KBM-7 (cell line): ENCODE results near the gene VEGFD.

Experiments used
- DNase-seq: peaks from one replicate; pipeline ENCODE4 v3.0.0-alpha.2; 2015
- in situ Hi-C: fragments of 300-500 bp; cut with MboI; formaldehyde crosslinking; loops from 2 replicates; pipeline ENCODE4 v1.14.3; 2020; ENCODE audit warnings: low sequenced_read_pairs, low pct_unique_long_range_greater_than_20kb, mixed read lengths

Gene VEGFD

DNA sequence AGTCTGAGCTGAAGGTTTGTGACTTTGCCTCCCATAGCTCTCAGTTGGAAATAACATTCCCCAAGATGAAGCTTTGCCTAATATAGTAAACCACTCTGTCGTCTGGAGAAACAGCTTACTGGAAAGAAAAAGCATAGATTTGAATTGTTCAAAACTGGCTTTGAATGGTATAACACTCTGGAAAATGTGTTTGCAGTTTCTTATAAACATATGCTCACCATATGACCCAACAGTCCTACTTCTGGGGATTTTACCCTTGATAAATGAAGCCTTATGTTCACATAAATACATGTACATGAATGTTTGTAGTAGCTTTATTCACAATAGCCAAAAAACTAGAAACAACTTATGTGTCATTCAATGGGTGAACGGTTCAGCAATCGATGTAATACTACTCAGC lies 10.2 kb downstream of the VEGFD start:
- in situ Hi-C loops = no loop called here
- DNase-seq = no peak

DNA sequence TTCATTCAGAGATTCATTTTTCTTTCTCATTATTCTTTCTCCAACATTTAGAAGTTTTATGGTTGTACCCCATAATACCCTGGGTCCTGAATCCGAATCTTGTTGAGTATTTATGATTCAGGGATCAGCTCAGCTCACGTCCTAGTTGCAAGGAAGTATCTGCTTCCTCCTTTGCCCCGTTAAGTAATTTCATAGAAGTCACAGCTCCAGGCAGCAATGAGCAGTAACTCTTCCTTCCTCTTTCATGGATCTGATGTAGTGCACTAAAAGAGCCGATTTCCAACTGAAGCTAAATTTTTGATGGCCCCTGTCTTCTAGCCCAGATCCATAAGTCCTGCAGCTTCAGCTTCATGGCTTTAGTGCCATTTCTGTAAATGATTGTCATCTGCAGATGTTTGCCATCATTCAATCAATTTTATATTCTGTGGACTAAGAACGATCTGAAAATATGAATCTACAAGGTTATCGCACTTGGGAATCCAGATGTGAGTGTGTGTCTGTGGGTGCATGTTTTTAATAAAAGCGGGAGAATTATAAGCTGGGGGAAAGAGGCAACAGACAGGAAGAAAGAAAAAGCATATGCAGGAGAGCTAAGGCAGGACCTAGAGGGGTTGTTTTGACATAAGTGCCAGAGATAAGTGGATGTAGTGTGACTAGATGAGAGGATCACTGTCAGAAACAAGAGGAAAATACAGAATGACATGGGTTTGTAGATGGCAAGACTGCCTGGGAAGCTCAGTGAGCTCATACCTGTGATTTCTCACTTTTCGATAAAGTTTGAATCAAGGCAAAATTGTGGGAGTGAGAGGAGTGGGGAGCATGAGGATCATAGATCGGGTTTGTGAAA lies 17.5 kb downstream of the VEGFD start:
- DNase-seq = peak; percentile 65
- in situ Hi-C loops = no loop called here

DNA sequence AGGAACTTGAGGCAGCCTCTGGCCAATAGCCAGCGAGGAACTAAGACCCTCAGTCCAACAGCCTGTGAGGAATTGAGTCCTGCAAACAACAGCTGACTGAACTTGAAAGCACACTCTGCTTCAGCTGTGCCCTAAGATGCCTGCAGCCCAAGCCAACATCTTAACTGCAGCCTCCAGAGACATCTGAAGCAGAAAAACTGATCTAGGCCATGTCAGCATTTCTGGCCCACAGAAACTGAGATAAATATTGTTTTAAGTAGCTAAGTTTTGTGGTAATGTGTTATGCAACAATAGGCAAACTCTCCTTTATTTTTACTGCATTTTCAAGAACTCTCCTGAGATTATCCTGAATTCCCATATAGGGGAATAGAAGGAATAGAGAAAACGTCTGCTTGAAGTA lies 24.5 kb downstream of the VEGFD start:
- in situ Hi-C loops = no loop called here
- no peak for DNase-seq

DNA sequence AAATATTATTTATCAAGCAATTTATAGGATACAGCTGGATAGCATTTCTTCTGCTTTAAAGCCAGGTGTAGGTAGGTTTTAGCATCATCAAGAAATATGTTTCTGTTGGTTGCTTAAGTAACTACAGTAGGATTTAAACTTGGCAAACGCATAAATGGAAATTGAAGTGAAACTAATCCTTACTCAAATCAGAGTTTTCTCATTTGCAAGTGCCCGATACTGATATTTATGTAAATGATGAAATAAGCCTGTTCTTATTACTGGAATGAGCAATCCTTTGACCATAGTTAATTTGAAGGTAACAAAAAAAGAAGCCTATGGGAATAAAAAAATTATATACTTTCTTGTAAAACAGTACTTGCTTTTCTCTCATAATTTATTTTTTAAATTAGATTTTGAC lies 25.7 kb downstream of the VEGFD start:
- in situ Hi-C loops = no loop called here
- DNase-seq = no peak

DNA sequence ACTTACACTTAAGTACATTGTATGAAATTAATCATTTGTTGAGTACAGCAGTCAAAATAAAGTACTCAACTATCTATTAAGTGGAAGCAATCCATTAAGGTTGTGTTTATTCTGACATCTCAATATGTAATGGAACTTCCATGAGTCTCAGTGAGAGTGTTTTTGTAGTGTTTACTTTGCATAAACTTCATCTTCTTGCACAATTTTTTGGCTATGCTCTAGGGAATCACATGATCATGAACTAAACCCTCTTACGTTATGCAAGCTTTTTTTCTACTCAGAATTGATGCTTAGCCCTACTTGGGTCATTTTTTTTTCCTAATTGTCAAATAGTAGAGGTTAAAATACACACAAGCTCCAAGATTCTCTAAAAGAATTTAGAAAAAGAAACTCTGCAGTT lies 27.8 kb downstream of the VEGFD start:
- in situ Hi-C loops = no loop called here
- no peak for DNase-seq

DNA sequence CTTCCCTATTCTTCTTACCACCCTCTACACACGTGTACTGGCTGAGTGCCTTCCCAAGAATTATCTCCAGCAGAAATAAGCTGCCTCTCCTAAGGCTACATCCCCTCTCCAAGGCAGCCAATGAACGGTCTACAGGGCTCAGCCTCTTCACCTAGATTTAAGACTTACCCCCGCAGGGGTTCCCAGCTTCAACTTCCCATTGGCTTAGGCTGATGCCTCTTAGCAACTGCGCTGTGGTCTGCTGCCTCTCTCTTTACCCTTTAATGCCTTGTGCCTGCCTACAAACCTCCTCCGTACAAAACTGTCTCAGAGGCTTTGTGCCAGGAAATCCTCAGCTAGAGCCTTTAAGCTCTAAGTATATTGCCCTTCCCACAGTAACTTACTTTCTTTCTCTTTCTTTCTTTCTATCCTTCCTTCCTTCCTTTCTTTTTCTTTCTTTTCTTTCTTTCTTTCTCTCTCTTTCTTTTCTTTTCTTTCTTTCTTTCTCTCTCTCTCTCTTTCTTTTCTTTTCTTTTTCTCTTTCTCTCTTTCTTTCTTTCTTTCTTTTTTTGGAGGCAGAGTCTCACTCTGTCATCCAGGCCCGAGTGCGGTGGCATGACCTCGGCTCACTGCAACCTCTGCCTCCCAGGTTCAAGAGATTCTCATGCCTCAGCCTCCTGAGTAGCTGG lies 33.8 kb downstream of the VEGFD start:
- in situ Hi-C loops = no loop called here
- DNase-seq = peak; percentile 28

DNA sequence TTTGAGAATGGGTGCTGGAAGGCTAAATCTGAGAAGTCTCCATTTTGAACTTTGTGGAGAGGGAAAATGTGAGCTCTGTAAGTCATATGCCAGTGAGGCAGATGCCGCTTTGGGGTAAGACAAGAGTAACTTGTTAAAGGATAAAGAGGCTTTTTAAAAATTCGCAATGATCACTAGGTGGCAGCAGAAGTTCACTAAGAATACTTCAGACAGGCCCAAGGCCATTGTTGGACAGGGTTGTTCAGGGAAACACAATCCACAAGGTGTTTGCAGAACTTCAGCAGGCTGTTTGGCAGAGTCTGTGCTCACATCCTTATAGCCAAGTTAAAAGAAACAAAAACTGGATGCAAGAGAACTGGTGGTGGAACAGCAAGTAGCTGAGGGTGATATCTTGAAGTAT lies 35.2 kb downstream of the VEGFD start:
- peak; percentile 78 for DNase-seq
- in situ Hi-C loops = no loop called here

DNA sequence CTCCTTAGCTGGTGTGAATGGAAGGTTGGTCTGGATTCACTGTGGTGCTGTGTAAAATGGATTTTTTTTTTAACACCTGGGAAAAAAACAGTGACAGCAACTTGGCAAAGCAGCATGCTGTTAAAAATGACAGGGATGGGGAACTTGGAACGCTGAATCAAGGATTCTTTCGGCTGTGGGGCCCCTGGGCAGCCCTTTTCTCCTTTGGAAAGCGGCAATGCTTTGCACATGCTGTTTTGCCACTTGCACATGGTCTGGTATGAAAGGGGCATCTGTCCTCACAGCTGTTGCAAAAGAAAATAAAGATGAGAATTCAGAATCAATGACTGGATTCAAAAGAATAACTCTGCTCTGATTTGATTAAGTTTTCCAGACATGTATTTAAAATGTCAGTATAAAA lies 38.2 kb downstream of the VEGFD start:
- in situ Hi-C loops = no loop called here
- DNase-seq = no peak

DNA sequence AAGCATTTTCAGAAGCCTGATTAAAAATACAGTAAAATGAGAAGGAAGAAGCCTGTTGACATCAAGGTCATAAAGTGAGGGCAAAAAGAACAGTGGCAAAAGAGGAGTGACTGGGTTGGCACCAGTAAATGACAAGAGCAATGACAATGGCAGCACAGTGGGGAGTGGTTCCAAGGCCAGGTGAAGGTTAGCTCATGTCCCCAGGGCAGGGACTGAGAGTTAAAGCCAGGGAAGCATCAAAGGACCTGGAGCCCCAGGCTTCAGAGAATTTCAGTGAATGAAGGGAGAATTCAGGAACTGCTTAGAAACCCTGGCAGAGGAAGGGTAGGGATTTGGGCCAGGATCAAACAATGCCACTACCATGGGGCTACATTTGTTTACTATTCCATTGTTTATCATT lies 40.1 kb downstream of the VEGFD start:
- in situ Hi-C loops = no loop called here
- DNase-seq = no peak

DNA sequence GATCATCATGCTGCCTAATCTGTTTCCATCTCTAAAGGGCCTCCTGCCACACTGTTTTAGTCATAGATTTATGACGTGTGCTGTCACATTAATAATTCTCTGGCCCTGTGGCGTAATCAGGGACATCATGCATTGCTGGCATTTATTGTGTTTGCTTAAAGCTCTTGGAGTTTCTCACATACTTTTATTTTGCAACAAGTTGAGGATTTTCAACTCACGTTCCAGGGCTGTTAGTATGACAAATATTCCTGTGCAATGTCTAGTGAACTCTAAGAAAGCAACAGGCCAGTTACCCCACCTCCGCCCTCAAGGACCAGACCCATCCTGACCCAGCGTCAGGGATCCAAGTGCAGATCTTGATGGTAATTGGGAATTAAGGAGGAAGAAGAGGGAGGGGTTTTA lies 41.1 kb downstream of the VEGFD start:
- in situ Hi-C loops = no loop called here
- DNase-seq = no peak

DNA sequence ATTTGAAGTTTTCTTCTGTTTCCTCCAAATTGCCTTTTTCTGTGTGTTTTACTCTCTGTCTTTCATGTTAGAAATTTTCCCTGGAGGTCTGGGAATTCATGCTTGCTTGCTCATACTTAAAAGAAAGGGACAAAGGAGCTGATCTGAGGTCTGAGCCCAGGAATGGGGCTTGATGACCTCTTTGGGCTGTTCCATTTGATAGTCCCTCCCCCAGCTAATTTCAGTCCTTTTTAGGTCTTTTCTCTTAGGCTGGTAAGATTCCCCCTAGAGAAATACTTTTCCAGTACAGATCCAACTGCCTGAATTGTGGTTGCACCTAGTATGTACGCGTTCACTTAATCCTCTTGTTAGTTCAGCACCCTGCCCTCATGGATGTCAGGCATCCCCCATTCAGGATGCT lies 43.3 kb downstream of the VEGFD start:
- no peak for DNase-seq
- in situ Hi-C loops = no loop called here

DNA sequence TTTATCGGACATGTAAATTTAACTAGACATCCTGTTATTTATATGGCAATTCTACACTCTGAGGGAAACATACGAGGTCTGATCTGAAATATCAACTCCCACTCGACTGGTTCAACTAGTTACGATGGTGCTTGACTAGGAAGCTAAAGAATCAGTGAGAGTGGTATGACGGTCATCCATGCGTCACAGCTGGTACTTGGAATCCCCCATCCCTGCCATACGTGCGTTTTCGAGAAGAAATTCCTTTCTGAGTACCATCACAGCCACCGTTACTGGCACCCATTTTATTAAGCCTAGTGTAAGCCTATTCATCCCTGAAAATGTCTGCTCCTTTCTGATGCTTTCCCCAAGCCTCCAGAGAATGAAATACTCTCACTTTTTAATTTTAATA lies 48.2 kb downstream of the VEGFD start:
- in situ Hi-C loops = no loop called here
- no peak for DNase-seq

DNA sequence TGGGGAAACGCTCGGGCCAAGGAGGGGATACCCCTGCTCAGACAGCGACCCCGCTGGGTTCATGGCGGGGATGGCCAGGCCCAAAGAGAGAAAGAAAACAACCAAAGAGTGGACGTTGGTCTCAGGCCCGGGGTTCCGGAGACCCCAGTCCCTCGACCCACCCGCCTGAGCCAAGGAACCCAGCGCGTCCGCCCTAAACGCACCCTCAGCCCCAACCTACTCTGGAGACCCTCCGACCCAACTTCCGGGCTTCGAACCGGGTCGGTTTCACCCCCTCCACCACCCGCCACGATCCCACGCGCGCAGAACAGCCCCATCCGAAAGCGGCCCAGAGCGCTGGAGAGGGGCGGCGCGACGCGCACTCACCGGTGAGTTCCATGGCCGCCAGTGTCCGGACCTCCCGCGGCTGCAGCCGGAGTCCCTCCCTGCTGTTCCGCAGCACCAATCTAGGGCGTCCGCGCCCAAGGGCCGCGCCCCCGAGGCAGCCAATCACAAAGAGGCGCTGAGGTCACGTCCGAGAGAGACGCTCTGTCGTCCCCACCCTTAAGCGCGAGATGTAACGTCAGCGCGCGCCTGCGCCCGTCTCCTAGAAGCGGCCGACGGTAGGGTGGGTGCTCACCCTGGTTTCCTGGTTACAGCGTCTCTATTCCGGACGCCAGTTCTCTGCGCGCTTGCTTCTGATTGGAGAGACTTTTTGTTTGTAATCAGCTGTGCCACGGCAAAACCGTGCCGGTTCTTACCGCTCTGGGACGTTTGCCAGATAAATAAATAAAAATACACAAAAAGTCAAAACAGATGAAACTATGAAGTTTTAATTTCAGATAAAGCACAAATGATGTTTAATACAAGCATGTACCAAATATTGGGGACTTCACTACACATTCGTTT lies 48.8 kb downstream of the VEGFD start, which contains the start of gene PIGA:
Gene PIGA, minus strand, starts transcription at position 389 of the 888 bp plus-strand sequence. CDS start 3,593 bp downstream, outside the sequence.
- peak; percentile 98 for DNase-seq
- in situ Hi-C loops = no loop called here

DNA sequence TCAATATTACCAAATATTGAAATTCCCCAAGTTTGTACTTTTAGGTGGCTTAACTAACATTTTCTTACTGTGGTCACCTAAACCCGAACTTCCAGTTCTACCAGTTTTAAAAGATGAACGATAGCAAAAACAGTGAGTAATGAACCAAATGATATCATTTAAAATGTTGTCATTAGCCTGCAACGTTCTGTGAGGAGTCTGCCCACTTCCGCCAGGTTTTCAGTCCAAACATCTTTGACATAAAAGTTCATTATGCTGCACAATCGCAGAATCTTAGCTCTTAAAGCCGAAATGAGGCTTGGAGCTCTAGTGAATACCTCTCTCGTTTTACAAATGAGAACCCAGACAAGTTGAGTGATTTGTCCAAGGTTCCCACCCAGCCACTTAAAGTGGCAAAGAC lies 49.7 kb downstream of the VEGFD start:
- DNase-seq = peak; percentile 14
- in situ Hi-C loops = no loop called here

DNA sequence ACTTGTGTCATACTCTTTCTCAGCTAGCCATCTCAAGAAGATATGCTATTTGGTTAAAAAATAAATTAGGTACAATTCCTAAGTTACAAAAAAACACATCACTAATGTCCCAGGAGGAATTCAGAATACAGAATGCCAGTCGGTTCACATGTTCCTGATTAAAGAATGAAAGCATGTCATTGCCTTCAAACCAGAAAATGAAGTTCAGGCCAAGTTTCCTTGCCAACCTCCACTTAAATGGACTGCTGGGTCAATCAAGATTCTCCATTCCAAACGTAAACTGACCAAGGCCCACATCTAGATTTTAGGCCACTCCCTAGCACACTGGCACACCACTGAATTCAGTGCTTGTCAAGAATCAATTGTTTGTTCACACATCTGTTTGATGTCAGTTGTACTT lies 55.4 kb downstream of the VEGFD start:
- in situ Hi-C loops = no loop called here
- DNase-seq = no peak

DNA sequence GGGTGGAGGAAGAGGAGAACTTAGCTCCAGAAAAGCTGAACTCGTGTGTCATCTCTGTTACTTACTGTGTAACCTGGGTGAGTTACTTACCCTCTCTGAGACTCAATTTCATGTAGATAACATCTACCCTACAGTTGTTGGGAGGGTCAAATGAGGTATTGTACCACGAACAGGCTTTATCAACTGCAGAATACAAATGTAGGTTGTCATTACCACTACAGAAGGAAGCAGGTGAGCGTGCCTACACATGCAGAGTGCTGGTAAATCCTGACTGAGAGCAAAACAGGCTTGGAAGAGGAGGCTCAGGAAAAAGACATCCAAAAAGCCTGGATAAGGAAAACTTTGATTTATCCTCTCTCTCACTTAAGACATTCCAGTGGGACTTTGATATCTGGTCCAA lies 56.1 kb downstream of the VEGFD start:
- no peak for DNase-seq
- in situ Hi-C loops = no loop called here

DNA sequence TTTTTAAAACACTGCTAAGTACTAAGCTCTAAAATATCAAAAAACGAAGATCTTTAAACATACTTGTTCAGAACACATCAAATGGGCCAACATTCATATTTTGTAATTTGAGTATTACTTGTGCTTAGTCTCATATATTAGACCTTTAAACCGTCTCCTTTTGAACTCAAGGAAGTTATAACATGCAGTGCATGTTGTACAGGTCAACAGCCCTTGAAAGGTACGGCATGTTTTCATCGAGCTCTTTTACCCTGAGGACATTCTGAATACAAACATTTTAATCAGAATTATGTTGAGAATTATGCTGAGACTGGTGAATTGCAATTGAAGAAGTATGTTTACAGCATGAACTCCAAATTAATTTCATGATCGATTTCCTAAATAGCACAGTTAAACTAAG lies 61.7 kb downstream of the VEGFD start:
- in situ Hi-C loops = no loop called here
- no peak for DNase-seq

DNA sequence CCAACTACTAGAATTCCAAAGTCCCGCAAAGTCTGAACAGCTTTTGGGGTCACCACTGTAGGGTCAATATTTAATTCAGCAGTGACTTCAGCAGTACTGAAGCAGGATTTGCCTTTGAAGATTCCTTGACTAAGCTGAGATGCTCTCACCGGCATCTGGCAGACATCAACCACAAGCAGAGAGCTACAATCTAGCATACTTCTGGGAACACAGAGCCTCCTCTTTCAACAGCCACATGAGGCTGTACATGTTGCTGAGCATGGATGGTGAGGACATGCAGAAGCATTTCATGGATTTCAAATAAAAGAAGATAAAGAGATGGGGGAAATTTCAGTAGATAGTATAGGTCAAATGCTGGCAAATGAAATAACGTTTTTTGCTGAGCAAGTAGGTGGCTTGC lies 62.1 kb downstream of the VEGFD start:
- in situ Hi-C loops = no loop called here

DNA sequence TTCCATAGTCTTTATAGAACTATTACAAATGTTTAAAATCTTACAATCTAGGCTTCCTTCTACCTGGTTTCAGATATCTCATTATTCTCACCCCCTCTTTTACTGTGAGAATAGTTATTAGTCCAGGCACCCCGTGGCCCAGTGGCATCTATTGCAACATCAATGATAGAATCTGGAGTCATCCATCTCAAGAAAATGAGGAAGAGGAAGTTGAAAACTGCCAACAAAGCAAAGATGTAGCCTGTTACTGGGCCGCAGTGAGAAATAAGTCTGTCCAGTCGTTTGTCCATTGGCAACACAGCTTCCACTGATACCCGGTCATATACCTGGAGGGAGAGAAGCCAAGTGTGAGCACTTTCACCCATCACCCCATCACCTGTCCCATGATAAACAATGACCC lies 62.8 kb downstream of the VEGFD start:
- DNase-seq = peak; percentile 65
- in situ Hi-C loops = no loop called here

More for the DNA sequence above, 62.1 kb downstream of the VEGFD start:
- DNase-seq = no peak

DNA sequence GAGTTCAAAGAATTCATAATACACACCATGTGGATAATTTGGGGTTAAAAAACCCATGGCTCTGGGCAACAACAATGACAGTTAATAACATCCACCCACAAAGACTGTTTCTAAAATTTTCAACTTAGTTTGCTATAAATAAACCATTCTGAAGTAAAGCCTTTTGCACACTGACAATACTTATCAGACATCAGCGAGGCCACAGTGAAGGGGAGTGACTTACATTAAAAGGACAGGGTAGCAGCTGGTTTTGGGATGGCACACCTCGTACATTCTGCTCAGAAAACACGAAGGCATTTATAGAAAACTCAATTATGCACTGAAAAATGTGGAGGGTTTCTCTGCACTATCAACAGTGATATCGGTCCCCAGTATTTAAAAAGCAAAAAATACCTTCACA lies 63.9 kb downstream of the VEGFD start:
- DNase-seq = no peak
- in situ Hi-C loops = no loop called here
